ENCODE measurements around the gene BTD.

Gene BTD

DNA sequence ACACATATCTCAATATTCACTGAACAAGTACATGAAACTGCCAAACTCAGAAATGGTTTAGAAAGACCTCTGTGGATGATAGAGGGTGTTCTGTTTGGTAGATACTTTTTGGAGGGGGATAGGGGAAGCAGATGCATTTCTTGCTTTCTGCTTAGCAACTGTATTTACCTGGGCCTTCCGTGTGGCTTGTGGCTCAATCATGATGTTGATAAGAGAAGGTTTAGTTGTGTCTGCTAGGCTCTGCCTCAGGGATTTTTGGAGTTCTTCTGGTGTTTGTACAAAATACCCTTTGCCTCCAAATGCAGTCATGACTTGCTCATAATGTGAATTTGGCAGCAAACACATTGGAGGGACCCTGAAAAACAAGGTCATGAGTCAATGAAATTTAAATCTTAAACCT is 38.4 kb upstream of the BTD start:
- TF ChIP-seq CTCF (IDR thresholded peaks at IDR 0.05), result no peak

DNA sequence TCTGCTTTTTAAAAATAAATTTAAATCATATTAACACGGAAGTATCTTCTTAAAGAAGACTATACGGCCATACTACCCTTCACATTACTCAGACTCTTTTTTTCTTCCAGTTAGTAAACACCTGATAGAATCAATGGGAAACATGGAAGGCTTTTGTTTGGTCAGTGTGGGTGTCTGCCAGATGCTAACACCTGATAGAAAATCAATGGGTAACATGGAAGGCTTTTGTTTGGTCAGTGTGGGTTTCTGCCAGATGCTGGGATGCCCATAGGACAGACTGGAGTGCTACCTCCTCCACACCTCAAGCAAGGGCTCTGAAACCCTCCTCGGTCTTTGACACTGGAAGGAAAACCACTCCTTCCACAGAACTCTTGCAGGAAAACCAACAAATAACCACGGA is 29.4 kb upstream of the BTD start:
- no peak for TF ChIP-seq CTCF (IDR thresholded peaks at IDR 0.05)

GRCh38 chr3:15575446-15575845 is 26.1 kb upstream of the BTD start:
- no peak for TF ChIP-seq CTCF (IDR thresholded peaks at IDR 0.05)

DNA sequence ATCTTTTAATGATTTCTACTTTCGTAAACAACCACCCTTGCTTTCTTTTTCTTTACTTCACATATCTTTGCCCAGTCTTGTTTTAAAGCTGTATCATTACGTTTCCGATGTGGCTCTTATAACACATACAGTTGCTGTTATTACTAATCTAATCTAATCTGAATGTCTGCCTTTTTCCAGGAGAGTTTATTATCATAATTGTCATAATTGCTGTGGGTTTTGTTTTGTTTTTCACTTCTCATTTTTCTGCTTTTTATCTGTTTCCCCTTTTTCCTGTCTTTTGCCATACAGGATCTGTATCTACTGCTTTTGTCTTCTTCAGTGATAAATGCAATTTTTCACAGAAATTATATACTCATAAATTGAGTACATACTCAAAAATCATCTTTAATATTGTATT is 25.1 kb upstream of the BTD start:
- no peak for TF ChIP-seq CTCF (IDR thresholded peaks at IDR 0.05)

GRCh38 chr3:15578289-15578867 is 23.2 kb upstream of the BTD start:
- no peak for TF ChIP-seq CTCF (IDR thresholded peaks at IDR 0.05)

GRCh38 chr3:15579051-15579450 is 22.5 kb upstream of the BTD start:
- no peak for TF ChIP-seq CTCF (IDR thresholded peaks at IDR 0.05)

GRCh38 chr3:15581471-15582394 is 19.8 kb upstream of the BTD start:
- no peak for TF ChIP-seq CTCF (IDR thresholded peaks at IDR 0.05)

Measured in LNCAP (cell line).